Gastroesophageal sphincter (tissue), 4 donors: Measurements from ENCODE around the gene SCAP. TPM values are rescaled to one million over a fixed set of nuclear protein-coding genes. Genes with fewer than 3 reads are reported as not detected.
"Not testable (repeated sequence)": the region's sequence is repeated elsewhere in the genome, so short reads cannot be mapped to it uniquely, and the experiment has no call there.

Source experiments
- ATAC-seq: fragments of 150-250 bp; one replicate; pipeline ENCODE4 v1.9.1; 2016; ENCODE audit warnings: mild to moderate bottlenecking, moderate library complexity
- H3K27ac ChIP-seq, 4 donors: fragments of 200-600 bp; sonication (generic) in 3 of 4; 1 replicate in 3 of 4; 2 replicates in 1 of 4; pipeline ENCODE4 v1.5.1; 2016 to 2019
- H3K27me3 ChIP-seq: fragments of 200-600 bp; sonication (generic); one replicate; pipeline ENCODE4 v1.5.1; 2019
- H3K36me3 ChIP-seq, 2 donors: fragments of 200-600 bp; sonication (generic); one replicate each; pipeline ENCODE4 v1.5.1; 2019; ENCODE audit warnings: control low read depth in 1 of 2
- H3K4me1 ChIP-seq, 3 donors: fragments of 200-600 bp; sonication (generic); 1 replicate in 2 of 3; 2 replicates in 1 of 3; pipeline ENCODE4 v1.5.1; 2016 to 2019; ENCODE audit warnings: control low read depth in 2 of 3
- H3K4me3 ChIP-seq, 2 donors: fragments of 200-600 bp; sonication (generic); one replicate each; pipeline ENCODE4 v1.5.1; 2019; ENCODE audit warnings: mild to moderate bottlenecking in 1 of 2, moderate library complexity in 1 of 2
- H3K9me3 ChIP-seq, 3 donors: fragments of 200-600 bp; sonication (generic); one replicate each; pipeline ENCODE4 v1.5.1; 2017 to 2019; ENCODE audit warnings: control low read depth in 2 of 3
- CTCF ChIP-seq, 4 experiments: fragments of 200-600 bp in 2 of 4; fragments of 450-650 bp in 2 of 4; sonication (generic) in 1 of 4; IDR thresholded peaks; one replicate each; pipeline ENCODE4 v1.5.1; 2017 to 2019; ENCODE audit warnings: antibody characterized with exemption in 4 of 4, mild to moderate bottlenecking in 2 of 4, moderate library complexity in 2 of 4
- EP300 ChIP-seq: sonication (generic); formaldehyde crosslinking; IDR thresholded peaks from one replicate; pipeline ENCODE4 v1.6.1; 2017; ENCODE audit warnings: antibody characterized with exemption, mild to moderate bottlenecking
- POLR2A ChIP-seq, 2 donors: fragments of 450-650 bp; IDR thresholded peaks; one replicate each; pipeline ENCODE4 v1.6.1; 2017; ENCODE audit warnings: antibody characterized with exemption in 2 of 2, mild to moderate bottlenecking in 2 of 2, moderate library complexity in 1 of 2
- POLR2AphosphoS5 ChIP-seq: sonication (generic); formaldehyde crosslinking; IDR thresholded peaks from one replicate; pipeline ENCODE4 v1.6.1; 2017; ENCODE audit warnings: antibody characterized with exemption
- WGBS, 2 donors: methylation state at CpG; one replicate each; pipeline ENCODE4 v1.1.5; 2018; ENCODE audit warnings: low coverage in 1 of 2; 5-methylcytosine and 5-hydroxymethylcytosine counted together
- total RNA-seq, 4 donors: library from RNA; depleted of rRNA; stranded (reverse); fragments of >200 nt; gene quantifications; one replicate each; pipeline ENCODE4 v1.1.0, GENCODE V29; 2016

The SCAP gene
- total RNA-seq, 4 donors from 2014 or later, result 58.8 to 93.5 (median 71.5) TPM

GRCh38 chr3:47491777-47492176, 16.0 kb upstream of the SCAP start:
- Histone ChIP-seq H3K36me3 (peaks cover 0 to 51% of the 10 kb centered on the region in 2 donors), H3K27ac (no peak overlapping the region), H3K4me1 (no peaks in the 10 kb centered on the region), H3K4me3 (no peak overlapping the region), H3K9me3 (no peaks in the 10 kb centered on the region), H3K27me3 (no peaks in the 10 kb centered on the region)
- WGBS, 2 donors, result 91 to 100% methylated on average over 1 to 12 of the region's 12 CpGs
- no peak for ATAC-seq
- TF ChIP-seq POLR2A (IDR thresholded peaks at IDR 0.05), result no peak
- TF ChIP-seq POLR2AphosphoS5, result no peak
- TF ChIP-seq CTCF (IDR thresholded peaks at IDR 0.05), result no peak
- no peak for TF ChIP-seq EP300

- H3K36me3 ChIP-seq, result peaks cover 0 to 45% of the 10 kb centered on the region in 2 donors
- no peak overlapping the region for H3K4me3 ChIP-seq
- H3K9me3 ChIP-seq, result no peaks in the 10 kb centered on the region
- no peaks in the 10 kb centered on the region for H3K4me1 ChIP-seq
- TF ChIP-seq POLR2AphosphoS5 (no peak), POLR2A (IDR thresholded peaks at IDR 0.05) (no peak), EP300 (no peak), CTCF (IDR thresholded peaks at IDR 0.05) (no peak)
- H3K27me3 ChIP-seq, result no peaks in the 10 kb centered on the region
- H3K27ac ChIP-seq, result no peak overlapping the region
- WGBS, 2 donors, result 96% methylated on average over 3 of the region's 3 CpGs; no CpG with 5 or more reads in 1 of the 2 donors
- no peak for ATAC-seq
Observed at GRCh38 chr3:47491186-47491585, 15.4 kb upstream of the SCAP start.

- 92 to 95% methylated on average over 2 of the region's 2 CpGs for WGBS, 2 donors
Observed at GRCh38 chr3:47487265-47487664, 11.5 kb upstream of the SCAP start.

GRCh38 chr3:47485812-47486211, 10.1 kb upstream of the SCAP start:
- no peak overlapping the region for H3K27ac ChIP-seq
- no peak for TF ChIP-seq CTCF (IDR thresholded peaks at IDR 0.05)
- H3K36me3 ChIP-seq, result peaks cover 0 to 12% of the 10 kb centered on the region in 2 donors
- 74 to 90% methylated on average over 3 of the region's 3 CpGs for WGBS, 2 donors
- no peak for ATAC-seq
- no peaks in the 10 kb centered on the region for H3K4me1 ChIP-seq
- no peak overlapping the region for H3K4me3 ChIP-seq
- H3K9me3 ChIP-seq, result no peaks in the 10 kb centered on the region
- no peaks in the 10 kb centered on the region for H3K27me3 ChIP-seq

More at GRCh38 chr3:47487265-47487664, 11.5 kb upstream of the SCAP start:
- no peaks in the 10 kb centered on the region for H3K4me1 ChIP-seq
- no peaks in the 10 kb centered on the region for H3K27me3 ChIP-seq
- H3K36me3 ChIP-seq, result peaks cover 0 to 23% of the 10 kb centered on the region in 2 donors
- H3K27ac ChIP-seq, result no peak overlapping the region
- H3K4me3 ChIP-seq, result no peak overlapping the region
- ATAC-seq, result no peak
- no peaks in the 10 kb centered on the region for H3K9me3 ChIP-seq
- TF ChIP-seq EP300 (no peak), POLR2A (IDR thresholded peaks at IDR 0.05) (no peak), CTCF (IDR thresholded peaks at IDR 0.05) (no peak), POLR2AphosphoS5 (no peak)

- no peaks in the 10 kb centered on the region for H3K36me3 ChIP-seq
- H3K27me3 ChIP-seq, result no peaks in the 10 kb centered on the region
- H3K4me1 ChIP-seq, result no peaks in the 10 kb centered on the region
- no peak overlapping the region for H3K27ac ChIP-seq
- no peak overlapping the region for H3K4me3 ChIP-seq
- ATAC-seq, result no peak
- H3K9me3 ChIP-seq, result no peaks in the 10 kb centered on the region
- no peak for TF ChIP-seq CTCF (IDR thresholded peaks at IDR 0.05)
- no peak for TF ChIP-seq EP300
- no peak for TF ChIP-seq POLR2AphosphoS5
- TF ChIP-seq POLR2A (IDR thresholded peaks at IDR 0.05), result no peak
- WGBS, 2 donors, result 20 to 78% methylated on average over 1 to 2 of the region's 2 CpGs
Observed at GRCh38 chr3:47482366-47482765, 6.6 kb upstream of the SCAP start.

GRCh38 chr3:47481763-47482162, 6.0 kb upstream of the SCAP start:
- not testable (repeated sequence) for H3K27me3 ChIP-seq, H3K36me3 ChIP-seq, H3K27ac ChIP-seq, H3K4me1 ChIP-seq, ATAC-seq, H3K9me3 ChIP-seq, H3K4me3 ChIP-seq
- 64 to 72% methylated on average over 3 to 4 of the region's 4 CpGs for WGBS, 2 donors

GRCh38 chr3:47480267-47480666, 4.5 kb upstream of the SCAP start:
- H3K36me3 ChIP-seq, H3K4me3 ChIP-seq, ATAC-seq, H3K9me3 ChIP-seq, H3K27me3 ChIP-seq, H3K27ac ChIP-seq: not testable (repeated sequence)
- H3K4me1 ChIP-seq, result peaks cover 0 to 14% (median 8%) of the 10 kb centered on the region in 3 donors
- 89 to 97% methylated on average over 4 to 5 of the region's 6 CpGs for WGBS, 2 donors
